ENCODE measurements around the gene TMEM169.

DNA sequence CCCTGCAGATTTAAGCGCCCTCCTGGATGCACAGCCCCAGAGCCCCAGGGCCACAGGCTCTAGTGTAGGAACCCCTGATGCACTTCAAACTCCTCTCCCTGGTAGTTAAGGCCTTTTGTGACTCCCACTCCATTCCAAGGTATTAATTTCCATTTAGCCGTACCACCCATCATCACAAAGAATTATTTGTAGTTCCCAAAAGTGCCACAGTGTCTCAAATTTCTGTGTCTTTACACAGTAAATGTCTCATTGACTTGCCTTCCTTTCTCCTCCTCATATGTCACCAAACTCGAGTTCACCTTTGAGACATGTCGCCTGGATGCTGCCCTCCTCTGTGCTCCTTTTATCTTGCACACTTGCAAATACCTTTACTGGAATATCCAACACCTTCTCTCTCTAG lies 26.0 kb upstream of the TMEM169 start:
- TF ChIP-seq CTCF (IDR thresholded peaks at IDR 0.05; ENCODE audit: low read length) (no peak), EZH2 (IDR thresholded peaks at IDR 0.05; ENCODE audit: borderline replicate concordance, low read length) (no peak)
